BE2C (cell line): ENCODE data around the gene FRRS1.

Experiments used
- DNase-seq: peaks from one replicate; pipeline ENCODE4 v3.0.0-alpha.2; 2020
- H3K27me3 ChIP-seq: fragments of 250-450 bp; sonication (Bioruptor Pico); 2 replicates; pipeline ENCODE4 v1.5.1; 2020; ENCODE audit warnings: mild to moderate bottlenecking
- H3K36me3 ChIP-seq: fragments of 250-450 bp; sonication (Bioruptor Pico); 2 replicates; pipeline ENCODE4 v1.5.1; 2020; ENCODE audit warnings: mild to moderate bottlenecking
- H3K4me1 ChIP-seq: fragments of 250-450 bp; sonication (Bioruptor Pico); 2 replicates; pipeline ENCODE4 v1.5.1; 2020
- H3K4me3 ChIP-seq: 2 replicates; pipeline ENCODE4 v1.5.1; 2011; ENCODE audit warnings: low read depth, low read length
- H3K9me3 ChIP-seq: fragments of 250-450 bp; sonication (Bioruptor Pico); 2 replicates; pipeline ENCODE4 v1.5.1; 2020
- TF ChIP-seq, protein P1 (sequence below): IDR thresholded peaks from 2 replicates; pipeline ENCODE4 v1.5.1; 2012; ENCODE audit warnings: mild to moderate bottlenecking, low read depth, low read length

The FRRS1 gene

DNA sequence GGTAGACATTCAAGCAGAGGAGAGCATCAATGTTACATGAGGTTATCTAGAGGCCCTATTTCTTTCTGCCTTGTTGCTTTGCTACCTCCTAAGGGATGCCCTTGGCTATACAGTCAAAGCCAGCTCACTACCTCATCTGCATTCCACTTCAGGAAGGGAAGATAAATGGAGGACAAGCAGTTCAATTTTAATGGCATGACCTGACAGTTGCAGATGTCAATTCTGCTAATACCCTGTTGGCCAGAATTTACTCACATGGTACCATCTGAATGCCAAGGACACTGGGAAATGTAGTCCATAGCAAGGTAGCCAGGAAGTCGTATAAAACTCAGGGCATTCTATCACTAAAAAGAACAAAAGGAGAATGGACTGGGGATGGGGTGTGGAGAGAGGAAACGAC lies 89.0 kb downstream of the FRRS1 start:
- no peak for DNase-seq
- Histone ChIP-seq H3K4me1 (peaks cover 13% of the 10 kb centered on the region), H3K27me3 (no peaks in the 10 kb centered on the region), H3K4me3 (no peak overlapping the region), H3K9me3 (no peaks in the 10 kb centered on the region), H3K36me3 (no peaks in the 10 kb centered on the region)
- TF ChIP-seq, protein P1, sequence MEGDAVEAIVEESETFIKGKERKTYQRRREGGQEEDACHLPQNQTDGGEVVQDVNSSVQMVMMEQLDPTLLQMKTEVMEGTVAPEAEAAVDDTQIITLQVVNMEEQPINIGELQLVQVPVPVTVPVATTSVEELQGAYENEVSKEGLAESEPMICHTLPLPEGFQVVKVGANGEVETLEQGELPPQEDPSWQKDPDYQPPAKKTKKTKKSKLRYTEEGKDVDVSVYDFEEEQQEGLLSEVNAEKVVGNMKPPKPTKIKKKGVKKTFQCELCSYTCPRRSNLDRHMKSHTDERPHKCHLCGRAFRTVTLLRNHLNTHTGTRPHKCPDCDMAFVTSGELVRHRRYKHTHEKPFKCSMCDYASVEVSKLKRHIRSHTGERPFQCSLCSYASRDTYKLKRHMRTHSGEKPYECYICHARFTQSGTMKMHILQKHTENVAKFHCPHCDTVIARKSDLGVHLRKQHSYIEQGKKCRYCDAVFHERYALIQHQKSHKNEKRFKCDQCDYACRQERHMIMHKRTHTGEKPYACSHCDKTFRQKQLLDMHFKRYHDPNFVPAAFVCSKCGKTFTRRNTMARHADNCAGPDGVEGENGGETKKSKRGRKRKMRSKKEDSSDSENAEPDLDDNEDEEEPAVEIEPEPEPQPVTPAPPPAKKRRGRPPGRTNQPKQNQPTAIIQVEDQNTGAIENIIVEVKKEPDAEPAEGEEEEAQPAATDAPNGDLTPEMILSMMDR: no peak

DNA sequence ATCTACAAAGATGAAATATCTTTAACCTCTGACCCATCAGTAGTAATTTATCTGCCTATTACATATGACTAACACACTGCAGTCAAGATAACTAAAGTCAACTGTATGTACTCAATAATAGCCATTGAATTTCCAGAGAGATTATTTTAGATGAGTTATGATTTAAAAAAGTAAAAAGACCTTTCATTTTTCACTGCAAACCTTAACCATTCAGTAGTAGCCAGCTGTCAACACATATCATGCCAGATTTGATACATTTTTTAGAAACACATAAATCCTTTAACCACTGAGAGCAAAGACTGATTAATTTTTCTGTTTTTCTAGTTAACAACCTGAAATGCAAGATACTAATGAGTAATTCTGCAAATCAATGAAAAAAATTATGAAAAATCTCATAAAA lies 89.6 kb downstream of the FRRS1 start:
- TF ChIP-seq, protein P1: no peak
- Histone ChIP-seq H3K27me3 (no peaks in the 10 kb centered on the region), H3K4me1 (peaks cover 13% of the 10 kb centered on the region), H3K36me3 (no peaks in the 10 kb centered on the region), H3K4me3 (no peak overlapping the region), H3K9me3 (no peaks in the 10 kb centered on the region)
- DNase-seq: no peak

DNA sequence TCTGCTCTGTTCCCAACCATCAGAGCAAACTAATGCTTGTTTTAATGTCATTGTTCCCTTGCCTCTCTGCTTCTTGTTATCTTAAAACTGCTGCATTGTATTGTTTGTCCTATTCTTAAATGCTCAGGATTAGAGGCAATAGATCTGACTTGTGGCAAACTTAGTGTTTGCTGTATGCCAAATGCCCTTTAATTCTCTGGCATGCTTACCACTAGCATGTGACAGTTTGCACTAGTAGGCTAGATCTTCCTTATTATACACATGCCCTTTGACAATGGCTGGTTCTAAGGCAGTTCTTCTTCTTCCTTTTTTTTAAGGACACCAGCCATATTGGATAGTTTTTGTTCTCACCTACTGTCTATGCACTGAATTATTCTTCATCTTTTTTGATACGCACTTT lies 90.4 kb downstream of the FRRS1 start:
- H3K4me1 ChIP-seq: peaks cover 13% of the 10 kb centered on the region
- TF ChIP-seq, protein P1: no peak
- DNase-seq: no peak
- no peak overlapping the region for H3K4me3 ChIP-seq
- H3K9me3 ChIP-seq: no peaks in the 10 kb centered on the region
- H3K27me3 ChIP-seq: no peaks in the 10 kb centered on the region
- H3K36me3 ChIP-seq: 0 out of 2 replicates have a peak, but pooled peaks cover 2% of the 10 kb centered on the region

DNA sequence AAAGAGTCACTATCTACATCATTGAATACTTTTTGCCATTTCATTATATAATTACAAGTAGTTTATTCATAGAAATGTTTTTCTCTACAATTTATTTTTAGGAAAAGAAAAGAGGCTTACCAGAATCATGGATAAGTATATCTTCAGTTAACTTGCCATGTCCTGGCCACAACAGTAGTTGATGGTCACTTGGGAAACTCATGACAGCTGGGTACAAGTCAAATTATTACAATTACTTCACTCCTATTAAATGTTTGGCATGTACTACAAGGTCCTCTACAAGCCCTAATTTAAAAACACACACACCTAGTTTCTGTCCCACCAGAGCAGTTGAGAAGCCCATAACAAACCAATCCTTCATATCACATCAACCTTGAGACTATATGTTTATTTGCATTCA lies 91.1 kb downstream of the FRRS1 start:
- Histone ChIP-seq H3K4me3 (no peak overlapping the region), H3K4me1 (peaks cover 9% of the 10 kb centered on the region), H3K36me3 (0 out of 2 replicates have a peak, but pooled peaks cover 2% of the 10 kb centered on the region), H3K9me3 (no peaks in the 10 kb centered on the region), H3K27me3 (no peaks in the 10 kb centered on the region)
- TF ChIP-seq, protein P1: no peak
- no peak for DNase-seq

DNA sequence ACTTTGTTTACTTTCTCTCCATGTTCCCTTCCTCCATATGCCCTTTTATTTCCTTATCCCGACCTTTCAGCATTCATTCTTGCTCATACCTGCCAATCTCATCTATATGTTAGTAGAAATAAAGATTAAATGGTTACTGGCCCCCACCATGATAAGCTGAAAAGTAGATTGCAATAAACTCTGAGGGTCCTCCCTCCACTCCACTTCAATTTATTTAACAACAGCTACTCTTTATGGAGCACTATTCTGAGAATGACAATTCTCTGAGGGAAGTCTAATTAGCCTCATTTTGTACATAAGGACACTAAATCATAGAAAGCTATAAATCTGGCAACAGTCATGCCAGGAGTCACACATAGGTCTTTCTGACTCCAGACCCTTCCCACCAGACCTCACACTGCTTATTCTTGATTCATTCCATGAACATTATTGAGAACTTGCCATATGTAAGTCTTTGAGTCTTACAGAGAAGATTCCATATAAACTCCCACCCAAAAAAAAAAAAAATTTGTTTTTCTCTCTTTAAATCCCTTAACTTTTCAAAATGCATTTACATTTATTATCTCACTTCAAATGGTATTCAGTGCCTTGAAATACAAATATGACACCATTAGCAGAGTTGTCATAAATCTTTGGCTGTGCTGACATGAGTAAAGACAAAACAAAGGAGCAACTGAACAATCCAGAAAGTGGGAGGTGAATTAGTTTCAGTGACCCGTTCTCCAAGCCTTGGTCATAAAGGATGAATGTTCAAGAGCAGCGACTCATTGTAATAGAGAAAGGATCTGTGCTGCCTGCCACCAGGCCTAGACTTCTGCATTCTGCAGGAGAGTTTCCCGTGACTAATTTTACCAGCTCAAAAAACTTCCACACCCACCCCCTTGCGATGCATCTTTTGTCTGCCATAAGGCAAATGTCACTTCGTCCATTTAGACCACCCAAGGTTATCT lies 92.0 kb downstream of the FRRS1 start:
- no peak for DNase-seq
- TF ChIP-seq, protein P1: no peak
- Histone ChIP-seq H3K9me3 (no peaks in the 10 kb centered on the region), H3K36me3 (0 out of 2 replicates have a peak, but pooled peaks cover 2% of the 10 kb centered on the region), H3K27me3 (no peaks in the 10 kb centered on the region), H3K4me1 (peaks cover under 1% of the 10 kb centered on the region), H3K4me3 (no peak overlapping the region)

DNA sequence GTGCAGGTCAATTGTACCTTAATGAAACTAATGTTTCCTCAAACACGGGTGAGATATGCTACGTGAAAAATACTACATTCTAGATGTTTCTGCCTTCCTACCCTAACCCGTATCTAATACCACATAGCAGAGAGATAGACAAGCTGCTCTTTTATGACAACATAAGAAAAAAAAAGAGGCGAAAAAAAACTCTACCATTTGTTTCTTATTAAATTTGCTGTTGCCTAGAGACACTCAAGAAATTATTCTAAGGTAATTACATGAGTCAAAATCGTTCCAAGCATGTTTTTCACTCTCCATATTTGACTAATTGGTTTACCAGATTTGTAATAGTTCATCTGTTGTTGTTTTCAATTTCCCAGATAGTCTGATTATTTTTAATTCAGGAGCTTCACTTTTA lies 93.1 kb downstream of the FRRS1 start:
- TF ChIP-seq, protein P1: no peak
- no peak overlapping the region for H3K4me3 ChIP-seq
- H3K4me1 ChIP-seq: no peaks in the 10 kb centered on the region; the same call in 1 of the 2 replicates
- H3K36me3 ChIP-seq: peaks cover 4% of the 10 kb centered on the region; the same call in 1 of the 2 replicates
- no peaks in the 10 kb centered on the region for H3K27me3 ChIP-seq
- no peak for DNase-seq
- H3K9me3 ChIP-seq: no peaks in the 10 kb centered on the region
